HEK293 (cell line): ENCODE results near the gene LHX2.

Source experiments
- CTCF ChIA-PET: fragments of 350-600 bp; formaldehyde crosslinking; extraction: SDS; loops from one replicate; lab custom pipeline; 2021; ENCODE audit warnings: antibody characterized with exemption; lab: Yijun Ruan, JAX
- POLR2A ChIA-PET: fragments of 300-600 bp; formaldehyde crosslinking; extraction: SDS; loops from one replicate; lab custom pipeline; 2020; ENCODE audit warnings: antibody characterized with exemption, inconsistent platforms; lab: Yijun Ruan, JAX
- H3K27ac ChIP-seq: fragments of 200-500 bp; sonication (Bioruptor generic); 2 replicates; pipeline ENCODE4 v1.5.1; 2014; ENCODE audit warnings: low read depth, low read length, control low read depth, inconsistent platforms; ENCODE audit errors: extremely low read depth
- H3K36me3 ChIP-seq, 2 experiments: fragments of 200-500 bp in 1 of 2; sonication (Bioruptor generic) in 1 of 2; 1 replicate in 1 of 2; 2 replicates in 1 of 2; pipeline ENCODE4 v1.5.1; 2014 to 2017; ENCODE audit warnings: inconsistent platforms in 2 of 2, low read length in 2 of 2; ENCODE audit not compliant: control insufficient read depth in 2 of 2, insufficient read depth in 1 of 2
- H3K4me1 ChIP-seq: fragments of 200-500 bp; sonication (Bioruptor generic); 2 replicates; pipeline ENCODE4 v1.5.1; 2014; ENCODE audit warnings: mild to moderate bottlenecking, low read length, inconsistent platforms; ENCODE audit not compliant: control insufficient read depth, insufficient read depth
- H3K4me3 ChIP-seq: 2 replicates; pipeline ENCODE4 v1.5.1; 2011; ENCODE audit warnings: low read depth, mild to moderate bottlenecking, control low read depth, low read length, moderate library complexity
- H3K9me3 ChIP-seq: fragments of 200-500 bp; sonication (Bioruptor generic); 2 replicates; pipeline ENCODE4 v1.5.1; 2014; ENCODE audit warnings: low read depth, low read length, inconsistent platforms; ENCODE audit not compliant: control insufficient read depth, insufficient read depth
- BCL11A ChIP-seq: fragments of 450-650 bp; formaldehyde crosslinking; IDR thresholded peaks from 2 replicates; pipeline ENCODE4 v1.5.1; 2016; ENCODE audit warnings: low read depth, missing biosample characterization, missing genetic modification characterization
- FEZF1 ChIP-seq: fragments of 450-650 bp; formaldehyde crosslinking; IDR thresholded peaks from 2 replicates; pipeline ENCODE4 v1.5.1; 2016; ENCODE audit warnings: missing biosample characterization, missing genetic modification characterization
- GLIS1 ChIP-seq: fragments of 450-650 bp; formaldehyde crosslinking; IDR thresholded peaks from 2 replicates; pipeline ENCODE4 v1.5.1; 2016; ENCODE audit warnings: missing biosample characterization, missing genetic modification characterization
- MZF1 ChIP-seq: fragments of 450-650 bp; formaldehyde crosslinking; IDR thresholded peaks from 2 replicates; pipeline ENCODE4 v1.5.1; 2017; ENCODE audit warnings: missing biosample characterization, missing genetic modification characterization, borderline replicate concordance
- OSR2 ChIP-seq: fragments of 450-650 bp; formaldehyde crosslinking; IDR thresholded peaks from 2 replicates; pipeline ENCODE4 v1.5.1; 2016; ENCODE audit warnings: missing biosample characterization, missing genetic modification characterization
- PRDM1 ChIP-seq: fragments of 450-650 bp; formaldehyde crosslinking; IDR thresholded peaks from 2 replicates; pipeline ENCODE4; 2016; ENCODE audit warnings: missing biosample characterization, missing genetic modification characterization
- SETDB1 ChIP-seq: IDR thresholded peaks from one replicate; pipeline ENCODE4 v1.6.1; 2017; ENCODE audit warnings: mild to moderate bottlenecking, low read length, moderate library complexity, mixed read lengths; ENCODE audit not compliant: insufficient read length
- TCF7L2 ChIP-seq: IDR thresholded peaks from 2 replicates; pipeline ENCODE4 v1.6.1; 2011; ENCODE audit warnings: low read depth, mild to moderate bottlenecking, inconsistent platforms, low read length, moderate library complexity, borderline replicate concordance
- ZIC2 ChIP-seq: fragments of 450-650 bp; formaldehyde crosslinking; IDR thresholded peaks from 2 replicates; pipeline ENCODE4 v1.5.1; 2016; ENCODE audit warnings: missing biosample characterization, missing genetic modification characterization
- ZNF214 ChIP-seq: fragments of 450-650 bp; formaldehyde crosslinking; IDR thresholded peaks from 2 replicates; pipeline ENCODE4 v1.5.1; 2017; ENCODE audit warnings: missing biosample characterization, mild to moderate bottlenecking, missing genetic modification characterization, borderline replicate concordance
- ZNF24 ChIP-seq: fragments of 450-650 bp; formaldehyde crosslinking; IDR thresholded peaks from 2 replicates; pipeline ENCODE4 v1.5.1; 2016; ENCODE audit warnings: missing biosample characterization, missing genetic modification characterization
- ZNF423 ChIP-seq: fragments of 450-650 bp; formaldehyde crosslinking; IDR thresholded peaks from 2 replicates; pipeline ENCODE4 v1.5.1; 2016; ENCODE audit warnings: missing biosample characterization, missing genetic modification characterization
- ZNF473 ChIP-seq: fragments of 450-650 bp; formaldehyde crosslinking; IDR thresholded peaks from 2 replicates; pipeline ENCODE4 v1.5.1; 2017; ENCODE audit warnings: missing biosample characterization, missing genetic modification characterization
- ZNF571 ChIP-seq: fragments of 450-650 bp; formaldehyde crosslinking; IDR thresholded peaks from 2 replicates; pipeline ENCODE4 v1.5.0; 2017; ENCODE audit warnings: missing biosample characterization, missing genetic modification characterization
- ZNF621 ChIP-seq: fragments of 450-650 bp; formaldehyde crosslinking; IDR thresholded peaks from 2 replicates; pipeline ENCODE4 v1.5.1; 2017; ENCODE audit warnings: missing biosample characterization, missing genetic modification characterization
- ZNF629 ChIP-seq: fragments of 450-650 bp; formaldehyde crosslinking; IDR thresholded peaks from 2 replicates; pipeline ENCODE4 v1.5.1; 2017; ENCODE audit warnings: missing biosample characterization, missing genetic modification characterization
- ZNF654 ChIP-seq: fragments of 450-650 bp; formaldehyde crosslinking; IDR thresholded peaks from 2 replicates; pipeline ENCODE4 v1.5.1; 2016; ENCODE audit warnings: low read depth, missing biosample characterization, missing genetic modification characterization
- ZNF670 ChIP-seq: fragments of 450-650 bp; formaldehyde crosslinking; IDR thresholded peaks from 2 replicates; pipeline ENCODE4 v1.5.1; 2016; ENCODE audit warnings: missing biosample characterization, missing genetic modification characterization, low read depth
- ZNF843 ChIP-seq: fragments of 450-650 bp; formaldehyde crosslinking; IDR thresholded peaks from 2 replicates; pipeline ENCODE4 v1.5.1; 2016; ENCODE audit warnings: missing biosample characterization, missing genetic modification characterization
- ZXDB ChIP-seq: fragments of 450-650 bp; formaldehyde crosslinking; IDR thresholded peaks from 2 replicates; pipeline ENCODE4 v1.5.1; 2016; ENCODE audit warnings: missing biosample characterization, missing genetic modification characterization
- TF ChIP-seq, protein P1 (sequence below): fragments of 450-650 bp; formaldehyde crosslinking; IDR thresholded peaks from 2 replicates; pipeline ENCODE4 v1.5.1; 2016; ENCODE audit warnings: missing biosample characterization, missing genetic modification characterization
- TF ChIP-seq, protein P2 (sequence below): fragments of 450-650 bp; formaldehyde crosslinking; IDR thresholded peaks from 2 replicates; pipeline ENCODE4 v1.5.1; 2016; ENCODE audit warnings: missing biosample characterization, missing genetic modification characterization
- TF ChIP-seq, protein P3 (sequence below): fragments of 450-650 bp; formaldehyde crosslinking; IDR thresholded peaks from 2 replicates; pipeline ENCODE4 v1.5.1; 2016; ENCODE audit warnings: missing biosample characterization, missing genetic modification characterization
- TF ChIP-seq, protein P4 (sequence below): fragments of 450-650 bp; formaldehyde crosslinking; IDR thresholded peaks from 2 replicates; pipeline ENCODE4 v1.5.1; 2016; ENCODE audit warnings: missing biosample characterization, missing genetic modification characterization, low read depth
- TF ChIP-seq, protein P5 (sequence below): fragments of 450-650 bp; formaldehyde crosslinking; IDR thresholded peaks from 2 replicates; pipeline ENCODE4 v1.5.1; 2017; ENCODE audit warnings: missing biosample characterization, missing genetic modification characterization
- TF ChIP-seq, protein P6 (sequence below): fragments of 450-650 bp; formaldehyde crosslinking; IDR thresholded peaks from 2 replicates; pipeline ENCODE4 v1.5.1; 2017; ENCODE audit warnings: missing biosample characterization, missing genetic modification characterization

The LHX2 gene

DNA sequence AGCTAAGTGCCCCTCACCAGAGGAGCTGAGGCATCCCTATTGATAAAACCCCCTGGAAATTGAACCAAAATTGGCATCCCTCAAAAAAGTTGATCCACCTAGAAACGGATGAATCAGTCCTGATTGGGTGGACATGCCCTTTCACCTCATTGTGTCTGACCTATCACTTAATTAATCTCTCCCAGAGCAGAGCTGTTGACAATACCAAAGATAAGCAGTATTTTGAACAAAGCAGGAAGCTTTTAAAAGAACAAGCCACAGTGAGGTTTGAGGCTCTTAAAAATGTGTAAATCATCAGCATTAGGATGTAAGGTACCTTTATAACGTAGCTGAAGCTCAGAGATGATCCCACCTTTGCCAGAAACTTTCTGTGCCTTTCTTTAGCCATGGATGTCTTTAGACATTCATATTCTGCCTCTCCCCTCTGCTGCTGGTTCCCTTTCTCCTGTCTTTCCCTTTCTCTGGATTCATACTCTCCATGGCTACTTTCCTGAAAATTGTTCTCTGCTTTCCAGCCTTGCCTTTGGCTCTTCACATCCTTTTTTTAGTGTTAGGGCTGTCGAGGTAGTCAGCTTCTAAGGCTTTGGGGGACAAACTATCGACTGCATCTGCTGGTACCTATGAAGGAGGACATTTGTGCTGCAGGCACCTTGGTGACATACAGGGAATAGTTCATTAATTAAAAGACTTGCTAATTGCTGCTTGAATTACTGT lies 7.8 kb upstream of the LHX2 start:
- TF ChIP-seq ZIC2 (tag by site-specific recombination) = no peak
- 0 out of 2 replicates have a peak, but pooled peaks have one; percentile 13 for TF ChIP-seq OSR2 (tag by site-specific recombination)
- TF ChIP-seq, protein P1, sequence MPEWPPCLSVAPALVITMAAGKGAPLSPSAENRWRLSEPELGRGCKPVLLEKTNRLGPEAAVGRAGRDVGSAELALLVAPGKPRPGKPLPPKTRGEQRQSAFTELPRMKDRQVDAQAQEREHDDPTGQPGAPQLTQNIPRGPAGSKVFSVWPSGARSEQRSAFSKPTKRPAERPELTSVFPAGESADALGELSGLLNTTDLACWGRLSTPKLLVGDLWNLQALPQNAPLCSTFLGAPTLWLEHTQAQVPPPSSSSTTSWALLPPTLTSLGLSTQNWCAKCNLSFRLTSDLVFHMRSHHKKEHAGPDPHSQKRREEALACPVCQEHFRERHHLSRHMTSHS (tag by site-specific recombination) = no peak
- TF ChIP-seq GLIS1 = no peak
- no peak for TF ChIP-seq ZNF670
- TF ChIP-seq ZNF654 (tag by site-specific recombination) = no peak
- TF ChIP-seq, protein P2, sequence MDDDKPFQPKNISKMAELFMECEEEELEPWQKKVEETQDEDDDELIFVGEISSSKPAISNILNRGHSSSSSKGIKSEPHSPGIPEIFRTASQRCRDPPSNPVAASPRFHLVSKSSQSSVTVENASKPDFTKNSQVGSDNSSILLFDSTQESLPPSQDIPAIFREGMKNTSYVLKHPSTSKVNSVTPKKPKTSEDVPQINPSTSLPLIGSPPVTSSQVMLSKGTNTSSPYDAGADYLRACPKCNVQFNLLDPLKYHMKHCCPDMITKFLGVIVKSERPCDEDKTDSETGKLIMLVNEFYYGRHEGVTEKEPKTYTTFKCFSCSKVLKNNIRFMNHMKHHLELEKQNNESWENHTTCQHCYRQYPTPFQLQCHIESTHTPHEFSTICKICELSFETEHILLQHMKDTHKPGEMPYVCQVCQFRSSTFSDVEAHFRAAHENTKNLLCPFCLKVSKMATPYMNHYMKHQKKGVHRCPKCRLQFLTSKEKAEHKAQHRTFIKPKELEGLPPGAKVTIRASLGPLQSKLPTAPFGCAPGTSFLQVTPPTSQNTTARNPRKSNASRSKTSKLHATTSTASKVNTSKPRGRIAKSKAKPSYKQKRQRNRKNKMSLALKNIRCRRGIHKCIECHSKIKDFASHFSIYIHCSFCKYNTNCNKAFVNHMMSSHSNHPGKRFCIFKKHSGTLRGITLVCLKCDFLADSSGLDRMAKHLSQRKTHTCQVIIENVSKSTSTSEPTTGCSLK (tag by site-specific recombination) = no peak
- TF ChIP-seq ZNF571 (tag by site-specific recombination) = no peak
- no peak for TF ChIP-seq TCF7L2
- TF ChIP-seq ZNF621 (tag by site-specific recombination) = no peak
- TF ChIP-seq ZNF214 = no peak
- peak; percentile 89 for TF ChIP-seq PRDM1
- no peak for TF ChIP-seq ZNF423 (tag by site-specific recombination)
- TF ChIP-seq FEZF1 (tag by site-specific recombination) = peak; percentile 72
- H3K27ac ChIP-seq = 0 out of 2 replicates have a peak overlapping the region, but pooled peaks have one; percentile 40
- no peaks in the 10 kb centered on the region for H3K9me3 ChIP-seq
- POLR2A ChIA-PET = interaction anchor here (1.5 kb wide), 1 partner anchor 37 kb away, joined by 5 read pairs; no protein-coding TSS in a partner anchor
- no peaks in the 10 kb centered on the region for H3K36me3 ChIP-seq
- no peak overlapping the region for H3K4me3 ChIP-seq
- peaks cover 48% of the 10 kb centered on the region for H3K4me1 ChIP-seq
- CTCF ChIA-PET = interaction anchor here (0.6 to 3.3 kb wide), 6 partner anchors 37 to 457 kb away, joined by 3 to 27 read pairs (median 3); no protein-coding TSS in a partner anchor

DNA sequence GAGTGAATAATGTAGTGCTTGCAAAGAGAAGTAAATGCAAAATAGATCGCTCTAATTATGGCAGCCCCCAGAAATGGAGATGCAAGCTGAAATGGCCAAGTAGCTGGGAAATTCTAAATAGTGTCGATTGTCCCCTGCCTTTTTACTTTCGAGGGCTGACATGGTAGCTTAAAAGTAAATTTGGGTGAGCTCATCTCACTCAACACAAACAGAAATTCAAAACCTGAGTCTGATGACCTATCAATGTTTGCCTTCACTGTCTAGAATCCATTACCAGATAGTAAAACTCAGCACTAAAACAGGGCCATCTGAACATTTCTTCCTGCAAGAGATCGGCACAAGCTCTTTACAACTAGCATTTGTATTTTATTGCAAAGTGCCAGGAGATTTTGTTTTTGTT lies 7.0 kb upstream of the LHX2 start:
- H3K36me3 ChIP-seq = no peaks in the 10 kb centered on the region
- 0 out of 2 replicates have a peak overlapping the region, but pooled peaks have one; percentile 47 for H3K27ac ChIP-seq
- no peaks in the 10 kb centered on the region for H3K9me3 ChIP-seq
- no peak overlapping the region for H3K4me3 ChIP-seq
- H3K4me1 ChIP-seq = peaks cover 52% of the 10 kb centered on the region
- CTCF ChIA-PET = interaction anchor here (0.6 to 3.3 kb wide), 5 partner anchors 36 to 458 kb away, joined by 3 to 27 read pairs (median 4); no protein-coding TSS in a partner anchor
- POLR2A ChIA-PET = interaction anchor here (1.5 kb wide), 1 partner anchor 36 kb away, joined by 5 read pairs; no protein-coding TSS in a partner anchor
- TF ChIP-seq ZNF843 (peak; percentile 69), SETDB1 (no peak), BCL11A (0 out of 2 replicates have a peak, but pooled peaks have one; percentile 44), ZXDB (peak; percentile 30; the same call in 1 of the 2 replicates), ZNF629 (peak; percentile 52; the same call in 1 of the 2 replicates), ZNF473 (tag by site-specific recombination) (no peak), ZNF24 (tag by site-specific recombination) (peak; percentile 35; the same call in 1 of the 2 replicates), OSR2 (tag by site-specific recombination) (peak; percentile 88), MZF1 (tag by site-specific recombination) (no peak)
- TF ChIP-seq, protein P3, sequence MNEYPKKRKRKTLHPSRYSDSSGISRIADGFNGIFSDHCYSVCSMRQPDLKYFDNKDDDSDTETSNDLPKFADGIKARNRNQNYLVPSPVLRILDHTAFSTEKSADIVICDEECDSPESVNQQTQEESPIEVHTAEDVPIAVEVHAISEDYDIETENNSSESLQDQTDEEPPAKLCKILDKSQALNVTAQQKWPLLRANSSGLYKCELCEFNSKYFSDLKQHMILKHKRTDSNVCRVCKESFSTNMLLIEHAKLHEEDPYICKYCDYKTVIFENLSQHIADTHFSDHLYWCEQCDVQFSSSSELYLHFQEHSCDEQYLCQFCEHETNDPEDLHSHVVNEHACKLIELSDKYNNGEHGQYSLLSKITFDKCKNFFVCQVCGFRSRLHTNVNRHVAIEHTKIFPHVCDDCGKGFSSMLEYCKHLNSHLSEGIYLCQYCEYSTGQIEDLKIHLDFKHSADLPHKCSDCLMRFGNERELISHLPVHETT (tag by site-specific recombination) = 0 out of 2 replicates have a peak, but pooled peaks have one; percentile 30
- TF ChIP-seq, protein P4, sequence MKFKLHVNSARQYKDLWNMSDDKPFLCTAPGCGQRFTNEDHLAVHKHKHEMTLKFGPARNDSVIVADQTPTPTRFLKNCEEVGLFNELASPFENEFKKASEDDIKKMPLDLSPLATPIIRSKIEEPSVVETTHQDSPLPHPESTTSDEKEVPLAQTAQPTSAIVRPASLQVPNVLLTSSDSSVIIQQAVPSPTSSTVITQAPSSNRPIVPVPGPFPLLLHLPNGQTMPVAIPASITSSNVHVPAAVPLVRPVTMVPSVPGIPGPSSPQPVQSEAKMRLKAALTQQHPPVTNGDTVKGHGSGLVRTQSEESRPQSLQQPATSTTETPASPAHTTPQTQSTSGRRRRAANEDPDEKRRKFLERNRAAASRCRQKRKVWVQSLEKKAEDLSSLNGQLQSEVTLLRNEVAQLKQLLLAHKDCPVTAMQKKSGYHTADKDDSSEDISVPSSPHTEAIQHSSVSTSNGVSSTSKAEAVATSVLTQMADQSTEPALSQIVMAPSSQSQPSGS (tag by site-specific recombination) = peak; percentile 57; the same call in 1 of the 2 replicates
- TF ChIP-seq, protein P5, sequence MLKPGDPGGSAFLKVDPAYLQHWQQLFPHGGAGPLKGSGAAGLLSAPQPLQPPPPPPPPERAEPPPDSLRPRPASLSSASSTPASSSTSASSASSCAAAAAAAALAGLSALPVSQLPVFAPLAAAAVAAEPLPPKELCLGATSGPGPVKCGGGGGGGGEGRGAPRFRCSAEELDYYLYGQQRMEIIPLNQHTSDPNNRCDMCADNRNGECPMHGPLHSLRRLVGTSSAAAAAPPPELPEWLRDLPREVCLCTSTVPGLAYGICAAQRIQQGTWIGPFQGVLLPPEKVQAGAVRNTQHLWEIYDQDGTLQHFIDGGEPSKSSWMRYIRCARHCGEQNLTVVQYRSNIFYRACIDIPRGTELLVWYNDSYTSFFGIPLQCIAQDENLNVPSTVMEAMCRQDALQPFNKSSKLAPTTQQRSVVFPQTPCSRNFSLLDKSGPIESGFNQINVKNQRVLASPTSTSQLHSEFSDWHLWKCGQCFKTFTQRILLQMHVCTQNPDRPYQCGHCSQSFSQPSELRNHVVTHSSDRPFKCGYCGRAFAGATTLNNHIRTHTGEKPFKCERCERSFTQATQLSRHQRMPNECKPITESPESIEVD = peak; percentile 95
- TF ChIP-seq, protein P6, sequence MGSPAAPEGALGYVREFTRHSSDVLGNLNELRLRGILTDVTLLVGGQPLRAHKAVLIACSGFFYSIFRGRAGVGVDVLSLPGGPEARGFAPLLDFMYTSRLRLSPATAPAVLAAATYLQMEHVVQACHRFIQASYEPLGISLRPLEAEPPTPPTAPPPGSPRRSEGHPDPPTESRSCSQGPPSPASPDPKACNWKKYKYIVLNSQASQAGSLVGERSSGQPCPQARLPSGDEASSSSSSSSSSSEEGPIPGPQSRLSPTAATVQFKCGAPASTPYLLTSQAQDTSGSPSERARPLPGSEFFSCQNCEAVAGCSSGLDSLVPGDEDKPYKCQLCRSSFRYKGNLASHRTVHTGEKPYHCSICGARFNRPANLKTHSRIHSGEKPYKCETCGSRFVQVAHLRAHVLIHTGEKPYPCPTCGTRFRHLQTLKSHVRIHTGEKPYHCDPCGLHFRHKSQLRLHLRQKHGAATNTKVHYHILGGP (tag by site-specific recombination) = 0 out of 2 replicates have a peak, but pooled peaks have one; percentile 38
